Measurements from ENCODE around the gene GRM1.

DNA sequence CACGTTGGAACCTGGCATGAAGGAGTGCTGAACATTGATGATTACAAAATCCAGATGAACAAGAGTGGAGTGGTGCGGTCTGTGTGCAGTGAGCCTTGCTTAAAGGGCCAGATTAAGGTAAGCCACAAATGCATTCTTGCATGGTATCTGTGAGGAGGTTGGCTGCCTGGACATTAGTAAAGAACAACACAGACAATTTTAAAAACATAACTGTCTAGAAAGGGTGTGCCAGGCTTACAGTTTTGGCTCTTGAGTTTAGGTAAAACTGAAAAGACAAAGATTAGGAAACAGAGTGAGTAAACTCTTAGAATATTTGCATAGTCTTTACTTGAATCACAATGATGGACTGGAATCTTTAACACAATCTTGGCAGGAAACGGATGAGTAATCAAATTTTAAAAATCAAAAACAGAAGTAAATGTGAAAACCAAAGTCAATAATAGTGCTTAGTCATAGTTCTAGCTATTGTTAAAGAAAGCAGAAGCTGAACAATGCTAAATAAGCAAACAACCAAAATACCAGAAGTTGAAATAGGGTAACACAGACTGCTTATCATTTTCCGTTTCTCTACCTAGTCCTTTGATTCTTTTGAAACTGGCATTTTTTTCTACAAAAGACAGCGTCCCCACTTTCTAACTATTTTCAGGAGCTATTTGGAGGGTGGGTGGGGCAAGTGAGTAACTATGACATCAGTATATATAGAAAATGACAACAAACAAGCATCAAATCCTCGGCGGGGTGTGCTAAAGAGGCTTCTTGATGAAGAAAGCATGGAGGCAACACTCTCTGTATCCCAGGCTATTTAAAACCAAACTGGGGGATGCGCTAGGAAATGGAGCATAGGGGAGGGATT lies 328.9 kb downstream of the GRM1 start:
- TF ChIP-seq, protein P1, sequence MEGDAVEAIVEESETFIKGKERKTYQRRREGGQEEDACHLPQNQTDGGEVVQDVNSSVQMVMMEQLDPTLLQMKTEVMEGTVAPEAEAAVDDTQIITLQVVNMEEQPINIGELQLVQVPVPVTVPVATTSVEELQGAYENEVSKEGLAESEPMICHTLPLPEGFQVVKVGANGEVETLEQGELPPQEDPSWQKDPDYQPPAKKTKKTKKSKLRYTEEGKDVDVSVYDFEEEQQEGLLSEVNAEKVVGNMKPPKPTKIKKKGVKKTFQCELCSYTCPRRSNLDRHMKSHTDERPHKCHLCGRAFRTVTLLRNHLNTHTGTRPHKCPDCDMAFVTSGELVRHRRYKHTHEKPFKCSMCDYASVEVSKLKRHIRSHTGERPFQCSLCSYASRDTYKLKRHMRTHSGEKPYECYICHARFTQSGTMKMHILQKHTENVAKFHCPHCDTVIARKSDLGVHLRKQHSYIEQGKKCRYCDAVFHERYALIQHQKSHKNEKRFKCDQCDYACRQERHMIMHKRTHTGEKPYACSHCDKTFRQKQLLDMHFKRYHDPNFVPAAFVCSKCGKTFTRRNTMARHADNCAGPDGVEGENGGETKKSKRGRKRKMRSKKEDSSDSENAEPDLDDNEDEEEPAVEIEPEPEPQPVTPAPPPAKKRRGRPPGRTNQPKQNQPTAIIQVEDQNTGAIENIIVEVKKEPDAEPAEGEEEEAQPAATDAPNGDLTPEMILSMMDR (IDR thresholded peaks at IDR 0.05) = no peak
- no peak for TF ChIP-seq EZH2phosphoT487 (IDR thresholded peaks at IDR 0.05)

Data from neural progenitor cell (in vitro differentiated cells).